Endodermal cell (in vitro differentiated cells): ENCODE data around the gene RUNX1. TPM values are rescaled to one million over a fixed set of nuclear protein-coding genes. Genes with fewer than 3 reads are reported as not detected.

Experiments
- DNase-seq: peaks from one replicate; pipeline ENCODE4 v3.0.0-alpha.2; 2017
- H3K27ac ChIP-seq: 2 replicates; pipeline ENCODE4 v1.5.1; 2013; ENCODE audit warnings: mild to moderate bottlenecking, low read depth, low read length, moderate library complexity
- H3K27me3 ChIP-seq: 2 replicates; pipeline ENCODE4 v1.6.1; 2013; ENCODE audit warnings: mild to moderate bottlenecking, low read length, moderate library complexity; ENCODE audit not compliant: insufficient read depth, control insufficient read depth, poor library complexity, severe bottlenecking
- H3K36me3 ChIP-seq: 2 replicates; pipeline ENCODE4 v1.7.0; 2013; ENCODE audit warnings: mild to moderate bottlenecking, low read length, moderate library complexity; ENCODE audit not compliant: control insufficient read depth, insufficient read depth
- H3K4me1 ChIP-seq: one replicate; pipeline ENCODE4 v1.7.0; 2013; ENCODE audit warnings: low read length; ENCODE audit not compliant: control insufficient read depth, insufficient read depth
- H3K4me3 ChIP-seq: 2 replicates; pipeline ENCODE4 v1.5.1; 2013; ENCODE audit warnings: mild to moderate bottlenecking, low read length, moderate library complexity
- H3K9ac ChIP-seq: 2 replicates; pipeline ENCODE4 v1.6.1; 2013; ENCODE audit warnings: mild to moderate bottlenecking, low read length, moderate library complexity; ENCODE audit not compliant: poor library complexity, severe bottlenecking; ENCODE audit errors: extremely low read depth
- H3K9me3 ChIP-seq: 2 replicates; pipeline ENCODE4 v1.6.1; 2013; ENCODE audit warnings: mild to moderate bottlenecking, low read length, moderate library complexity; ENCODE audit not compliant: control insufficient read depth
- H3K27ac Mint-ChIP-seq: 2 replicates; pipeline ENCODE4 v1.8.0; 2020; ENCODE audit warnings: mixed read lengths
- H3K27me3 Mint-ChIP-seq: 2 replicates; pipeline ENCODE4 v1.8.0; 2021; ENCODE audit warnings: mild to moderate bottlenecking, mixed read lengths; ENCODE audit not compliant: insufficient read depth
- H3K36me3 Mint-ChIP-seq: 2 replicates; pipeline ENCODE4 v1.8.0; 2020; ENCODE audit warnings: low read depth, mixed read lengths
- H3K4me1 Mint-ChIP-seq: 2 replicates; pipeline ENCODE4 v1.8.0; 2020; ENCODE audit warnings: mixed read lengths
- H3K4me3 Mint-ChIP-seq: 2 replicates; pipeline ENCODE4 v1.8.0; 2020; ENCODE audit warnings: mild to moderate bottlenecking, moderate library complexity, mixed read lengths
- H3K9me3 Mint-ChIP-seq: 2 replicates; pipeline ENCODE4 v1.8.0; 2020; ENCODE audit warnings: mild to moderate bottlenecking, mixed read lengths
- WGBS, 2 experiments: methylation state at CpG; one replicate each; pipeline versions ENCODE4 v1.1.5 to v1.1.7; 2013; ENCODE audit warnings: missing lambda C conversion rate in 2 of 2, mixed read lengths in 1 of 2; ENCODE audit not compliant: insufficient coverage in 1 of 2, insufficient read length in 1 of 2; 5-methylcytosine and 5-hydroxymethylcytosine counted together
- total RNA-seq, 2 donors: library from RNA; stranded (reverse); fragmentation: NEBNext Ultra II Directional in 1 of 2; extraction: Animal tissue kit (Norgen Biotek cat#: 25700) in 1 of 2; gene quantifications; 2 replicates in 1 of 2; 3 replicates in 1 of 2; pipeline ENCODE4 v1.2.1, GENCODE V29; 2021
- TF ChIP-seq, protein P1 (sequence below): fragments of 200-600 bp; sonication (generic); conservative IDR thresholded peaks from 2 replicates; pipeline ENCODE4 v1.5.0; 2021; ENCODE audit warnings: antibody characterized with exemption, mild to moderate bottlenecking

The RUNX1 gene
- total RNA-seq, 2 donors from 2014 or later: 0.31 to 2.8 TPM

- Mint-ChIP-seq H3K27me3 (no peaks in the 10 kb centered on the region), H3K4me1 (no peaks in the 10 kb centered on the region), H3K36me3 (no peaks in the 10 kb centered on the region), H3K4me3 (no peak overlapping the region), H3K27ac (no peak overlapping the region), H3K9me3 (no peaks in the 10 kb centered on the region)
- no peaks in the 10 kb centered on the region for H3K9me3 ChIP-seq
- H3K9ac ChIP-seq: no peak overlapping the region
- H3K4me3 ChIP-seq: no peak overlapping the region
- TF ChIP-seq, protein P1, sequence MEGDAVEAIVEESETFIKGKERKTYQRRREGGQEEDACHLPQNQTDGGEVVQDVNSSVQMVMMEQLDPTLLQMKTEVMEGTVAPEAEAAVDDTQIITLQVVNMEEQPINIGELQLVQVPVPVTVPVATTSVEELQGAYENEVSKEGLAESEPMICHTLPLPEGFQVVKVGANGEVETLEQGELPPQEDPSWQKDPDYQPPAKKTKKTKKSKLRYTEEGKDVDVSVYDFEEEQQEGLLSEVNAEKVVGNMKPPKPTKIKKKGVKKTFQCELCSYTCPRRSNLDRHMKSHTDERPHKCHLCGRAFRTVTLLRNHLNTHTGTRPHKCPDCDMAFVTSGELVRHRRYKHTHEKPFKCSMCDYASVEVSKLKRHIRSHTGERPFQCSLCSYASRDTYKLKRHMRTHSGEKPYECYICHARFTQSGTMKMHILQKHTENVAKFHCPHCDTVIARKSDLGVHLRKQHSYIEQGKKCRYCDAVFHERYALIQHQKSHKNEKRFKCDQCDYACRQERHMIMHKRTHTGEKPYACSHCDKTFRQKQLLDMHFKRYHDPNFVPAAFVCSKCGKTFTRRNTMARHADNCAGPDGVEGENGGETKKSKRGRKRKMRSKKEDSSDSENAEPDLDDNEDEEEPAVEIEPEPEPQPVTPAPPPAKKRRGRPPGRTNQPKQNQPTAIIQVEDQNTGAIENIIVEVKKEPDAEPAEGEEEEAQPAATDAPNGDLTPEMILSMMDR: no peak
- no peak overlapping the region for H3K27ac ChIP-seq
- no peaks in the 10 kb centered on the region for H3K36me3 ChIP-seq
- no peaks in the 10 kb centered on the region for H3K4me1 ChIP-seq
- H3K27me3 ChIP-seq: no peaks in the 10 kb centered on the region
- no peak for DNase-seq
- WGBS, 2 experiments: 93 to 96% methylated on average over 2 of the region's 2 CpGs
These were observed 274.4 kb downstream of the RUNX1 start for GRCh38 chr21:34774750-34775149.

DNA sequence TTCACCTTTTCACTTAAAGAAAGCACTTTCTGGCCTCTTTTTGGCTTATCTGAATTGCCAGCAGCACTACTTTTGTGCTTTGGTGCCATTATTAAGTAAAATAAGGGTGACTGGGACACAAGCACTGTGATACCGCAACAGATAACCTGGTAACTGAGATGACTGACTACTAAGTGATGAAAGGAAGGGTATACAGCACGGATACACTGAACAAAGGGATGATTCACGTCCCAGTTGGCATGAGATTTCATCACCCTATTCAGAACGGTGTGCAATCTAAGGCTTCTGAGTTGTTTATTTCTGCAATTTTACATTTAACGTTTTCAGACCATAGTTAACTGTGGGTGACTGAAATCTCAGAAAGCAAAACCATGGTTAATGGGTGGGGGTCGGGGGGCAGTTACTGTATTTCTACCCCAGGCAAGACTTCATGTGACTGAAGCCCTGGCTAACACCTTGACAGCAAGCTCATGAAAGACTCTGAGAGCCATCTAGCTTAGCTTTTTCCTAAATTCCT is 277.5 kb downstream of the RUNX1 start:
- Histone ChIP-seq H3K27ac (no peak overlapping the region), H3K27me3 (no peaks in the 10 kb centered on the region), H3K4me3 (no peak overlapping the region), H3K9me3 (no peaks in the 10 kb centered on the region), H3K9ac (no peak overlapping the region), H3K4me1 (no peaks in the 10 kb centered on the region), H3K36me3 (no peaks in the 10 kb centered on the region)
- Mint-ChIP-seq H3K27ac (no peak overlapping the region), H3K4me1 (no peaks in the 10 kb centered on the region), H3K4me3 (no peak overlapping the region), H3K36me3 (no peaks in the 10 kb centered on the region), H3K9me3 (no peaks in the 10 kb centered on the region), H3K27me3 (no peaks in the 10 kb centered on the region)
- DNase-seq: no peak
- WGBS, 2 experiments: 78 to 82% methylated on average over 5 to 6 of the region's 6 CpGs
- TF ChIP-seq, protein P1: no peak

- WGBS, 2 experiments: 92% methylated on average over 4 of the region's 4 CpGs; no CpG with 5 or more reads in 1 of the 2 experiments
- DNase-seq: no peak
- H3K36me3 Mint-ChIP-seq: no peaks in the 10 kb centered on the region
- Histone ChIP-seq H3K27ac (no peak overlapping the region), H3K9ac (no peak overlapping the region), H3K27me3 (no peaks in the 10 kb centered on the region), H3K4me1 (no peaks in the 10 kb centered on the region), H3K4me3 (no peak overlapping the region), H3K9me3 (no peaks in the 10 kb centered on the region), H3K36me3 (no peaks in the 10 kb centered on the region)
- H3K27me3 Mint-ChIP-seq: no peaks in the 10 kb centered on the region
- H3K4me3 Mint-ChIP-seq: no peak overlapping the region
- TF ChIP-seq, protein P1: no peak
- no peaks in the 10 kb centered on the region for H3K4me1 Mint-ChIP-seq
- no peak overlapping the region for H3K27ac Mint-ChIP-seq
- no peaks in the 10 kb centered on the region for H3K9me3 Mint-ChIP-seq
These were observed 278.5 kb downstream of the RUNX1 start for GRCh38 chr21:34770576-34770975.
